ENCODE measurements around the gene MOK. TPM values are rescaled to one million over a fixed set of nuclear protein-coding genes. Genes with fewer than 3 reads are reported as not detected.

MOK gene
- polyA plus RNA-seq, 1 donor from 2014 or later = 63.6 TPM

DNA sequence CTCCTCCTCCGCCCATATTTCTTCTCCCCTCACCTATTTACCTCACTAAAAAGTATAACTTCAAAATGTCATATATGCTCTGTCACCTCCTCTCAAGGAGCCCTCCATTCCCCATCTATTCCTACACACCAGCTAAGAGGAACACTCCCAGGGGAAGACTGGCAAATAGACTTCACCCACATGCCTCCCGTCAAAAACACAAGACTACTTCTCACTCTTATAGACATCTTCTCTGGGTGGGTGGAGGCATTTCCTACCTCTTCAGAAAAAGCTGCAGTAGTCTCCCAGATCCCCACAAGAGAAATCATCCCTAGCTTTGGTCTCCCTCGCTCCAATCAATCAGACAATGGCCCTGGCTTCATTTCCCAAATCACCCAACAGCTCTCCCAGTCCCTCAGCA is 66.2 kb downstream of the MOK start:
- no peaks in the 10 kb centered on the region for H3F3A ChIP-seq (ENCODE audit: insufficient read depth, low read length, poor library complexity, severe bottlenecking)
- H3K79me2 ChIP-seq (replicated peaks; ENCODE audit: insufficient read depth, low read length) = no peaks in the 10 kb centered on the region
- H3K4me3 ChIP-seq (ENCODE audit: low read length) = no peak overlapping the region
- H3K9ac ChIP-seq (ENCODE audit: low read length) = no peak overlapping the region
- no peaks in the 10 kb centered on the region for H3K27me3 ChIP-seq (ENCODE audit: insufficient read depth, low read depth, low read length)
- H2AFZ ChIP-seq (ENCODE audit: low read depth, low read length) = no peak overlapping the region
- no peak overlapping the region for H3K27ac ChIP-seq (ENCODE audit: low read length)
- H3K9me3 ChIP-seq (ENCODE audit: low read length) = no peaks in the 10 kb centered on the region
- H3K36me3 ChIP-seq (ENCODE audit: insufficient read depth, low read length) = no peaks in the 10 kb centered on the region
- no peak for TF ChIP-seq TAF1 (IDR thresholded peaks at IDR 0.05; ENCODE audit: low read depth)
- no peak for TF ChIP-seq SMC3 (conservative IDR thresholded peaks at IDR 0.05; ENCODE audit: poor library complexity)
- no peak for TF ChIP-seq REST (IDR thresholded peaks at IDR 0.05; ENCODE audit: borderline replicate concordance)
- no peak for TF ChIP-seq RAD21 (conservative IDR thresholded peaks at IDR 0.05)
- TF ChIP-seq EP300 (conservative IDR thresholded peaks at IDR 0.05; ENCODE audit: poor library complexity, severe bottlenecking) = no peak
- no peak for TF ChIP-seq CTCF (IDR thresholded peaks at IDR 0.05; ENCODE audit: poor library complexity, severe bottlenecking)
- no peak for TF ChIP-seq POLR2AphosphoS5 (IDR thresholded peaks at IDR 0.05)
- no peak for TF ChIP-seq EZH2 (IDR thresholded peaks at IDR 0.05; ENCODE audit: borderline replicate concordance, insufficient read depth, low read length, poor library complexity, severe bottlenecking)
- TF ChIP-seq MXI1 (conservative IDR thresholded peaks at IDR 0.05; ENCODE audit: poor library complexity, severe bottlenecking) = no peak
- H4K20me1 ChIP-seq (ENCODE audit: insufficient read depth) = no peaks in the 10 kb centered on the region
- H3K9me2 ChIP-seq (ENCODE audit: insufficient read depth, low read length) = no peaks in the 10 kb centered on the region
- H3K4me2 ChIP-seq (ENCODE audit: low read length) = no peak overlapping the region

GRCh38 chr14:102238131-102238530 is 66.8 kb downstream of the MOK start:
- Histone ChIP-seq H3K79me2 (replicated peaks; ENCODE audit: insufficient read depth, low read length) (no peaks in the 10 kb centered on the region), H3K36me3 (ENCODE audit: insufficient read depth, low read length) (no peaks in the 10 kb centered on the region), H2AFZ (ENCODE audit: low read depth, low read length) (no peak overlapping the region), H3K27ac (ENCODE audit: low read length) (no peak overlapping the region), H3F3A (ENCODE audit: insufficient read depth, low read length, poor library complexity, severe bottlenecking) (no peaks in the 10 kb centered on the region), H4K20me1 (ENCODE audit: insufficient read depth) (no peaks in the 10 kb centered on the region), H3K27me3 (ENCODE audit: insufficient read depth, low read depth, low read length) (no peaks in the 10 kb centered on the region), H3K9me2 (ENCODE audit: insufficient read depth, low read length) (no peaks in the 10 kb centered on the region), H3K9me3 (ENCODE audit: low read length) (no peaks in the 10 kb centered on the region), H3K9ac (ENCODE audit: low read length) (no peak overlapping the region), H3K4me2 (ENCODE audit: low read length) (no peak overlapping the region), H3K4me3 (ENCODE audit: low read length) (no peak overlapping the region)
- no peak for TF ChIP-seq MXI1 (conservative IDR thresholded peaks at IDR 0.05; ENCODE audit: poor library complexity, severe bottlenecking)
- TF ChIP-seq EZH2 (IDR thresholded peaks at IDR 0.05; ENCODE audit: borderline replicate concordance, insufficient read depth, low read length, poor library complexity, severe bottlenecking) = no peak
- TF ChIP-seq CTCF (IDR thresholded peaks at IDR 0.05; ENCODE audit: poor library complexity, severe bottlenecking) = no peak
- no peak for TF ChIP-seq REST (IDR thresholded peaks at IDR 0.05; ENCODE audit: borderline replicate concordance)
- no peak for TF ChIP-seq TAF1 (IDR thresholded peaks at IDR 0.05; ENCODE audit: low read depth)
- no peak for TF ChIP-seq RAD21 (conservative IDR thresholded peaks at IDR 0.05)
- no peak for TF ChIP-seq SMC3 (conservative IDR thresholded peaks at IDR 0.05; ENCODE audit: poor library complexity)
- no peak for TF ChIP-seq EP300 (conservative IDR thresholded peaks at IDR 0.05; ENCODE audit: poor library complexity, severe bottlenecking)
- TF ChIP-seq POLR2AphosphoS5 (IDR thresholded peaks at IDR 0.05) = no peak

All from neural cell (in vitro differentiated cells).